NOMO-1 (cell line): Measurements from ENCODE around the gene IFITM5.
"Not testable (repeated sequence)": the region's sequence is repeated elsewhere in the genome, so short reads cannot be mapped to it uniquely, and the experiment has no call there.

Experiments used
- DNase-seq, 2 experiments: peaks; one replicate each; lab custom pipeline; 2025; ENCODE audit not compliant: unreplicated experiment in 2 of 2; lab: John Stamatoyannopoulos, UW

The IFITM5 gene

GRCh38 chr11:328516-329100 lies 29.3 kb upstream of the IFITM5 start:
- not testable (repeated sequence) for DNase-seq

GRCh38 chr11:328012-328411 lies 28.7 kb upstream of the IFITM5 start:
- no peak for DNase-seq

- no peak for DNase-seq
Observed at GRCh38 chr11:327581-327923, 28.2 kb upstream of the IFITM5 start.

GRCh38 chr11:326842-327580 lies 27.7 kb upstream of the IFITM5 start:
- DNase-seq = peak; percentile 81 to 83

GRCh38 chr11:326592-326841 lies 27.2 kb upstream of the IFITM5 start:
- no peak for DNase-seq

GRCh38 chr11:325796-326591 lies 26.7 kb upstream of the IFITM5 start:
- DNase-seq = no peak

GRCh38 chr11:324593-325517 lies 25.5 kb upstream of the IFITM5 start:
- not testable (repeated sequence) for DNase-seq

- no peak for DNase-seq
Observed at GRCh38 chr11:324156-324555, 24.8 kb upstream of the IFITM5 start.

- not testable (repeated sequence) for DNase-seq
Observed at GRCh38 chr11:319888-320273, 20.6 kb upstream of the IFITM5 start.

- not testable (repeated sequence) for DNase-seq
Observed at GRCh38 chr11:319121-319887, 20.0 kb upstream of the IFITM5 start.

- not testable (repeated sequence) for DNase-seq
Observed at GRCh38 chr11:318405-319120, 19.2 kb upstream of the IFITM5 start.

- not testable (repeated sequence) for DNase-seq
Observed at GRCh38 chr11:317668-318404, 18.5 kb upstream of the IFITM5 start.

- DNase-seq = no peak
Observed at GRCh38 chr11:316891-317301, 17.6 kb upstream of the IFITM5 start.

- DNase-seq = no peak
Observed at GRCh38 chr11:316031-316701, 16.8 kb upstream of the IFITM5 start.

GRCh38 chr11:315516-315994 lies 16.2 kb upstream of the IFITM5 start:
- no peak for DNase-seq

- DNase-seq = no peak
Observed at GRCh38 chr11:315051-315481, 15.7 kb upstream of the IFITM5 start.

- not testable (repeated sequence) for DNase-seq
Observed at GRCh38 chr11:314554-314875, 15.2 kb upstream of the IFITM5 start.

- peak in 1 of 2 experiments; percentile 48 for DNase-seq
Observed at GRCh38 chr11:313787-314553, 14.6 kb upstream of the IFITM5 start, which contains the start of gene IFITM1. Gene IFITM1 (plus strand): TSS chr11:314040. CDS start chr11:314171, 131 bp downstream.
